NCI-H146 treated with DMSO at 0.1 percent for 48 hours (cell line): ENCODE results near the gene SNRNP25.
"Not testable (repeated sequence)": the region's sequence is repeated elsewhere in the genome, so short reads cannot be mapped to it uniquely, and the experiment has no call there.

ENCODE experiments used
- DNase-seq: peaks from one replicate; lab custom pipeline; 2025; ENCODE audit not compliant: unreplicated experiment; lab: John Stamatoyannopoulos, UW

SNRNP25 gene

GRCh38 chr16:41439-42068, 12.1 kb upstream of the SNRNP25 start:
- no peak for DNase-seq

- no peak for DNase-seq
Observed at GRCh38 chr16:42069-42457, 11.6 kb upstream of the SNRNP25 start.

- no peak for DNase-seq
Observed at GRCh38 chr16:42691-43090, 10.9 kb upstream of the SNRNP25 start.

GRCh38 chr16:43294-43693, 10.3 kb upstream of the SNRNP25 start:
- no peak for DNase-seq

- DNase-seq = no peak
Observed at GRCh38 chr16:44655-45054, 9.0 kb upstream of the SNRNP25 start.

GRCh38 chr16:45454-45853, 8.2 kb upstream of the SNRNP25 start:
- no peak for DNase-seq

GRCh38 chr16:46510-46909, 7.1 kb upstream of the SNRNP25 start:
- not testable (repeated sequence) for DNase-seq

- no peak for DNase-seq
Observed at GRCh38 chr16:47234-47633, 6.4 kb upstream of the SNRNP25 start.

- no peak for DNase-seq
Observed at GRCh38 chr16:50769-51591, 2.6 kb upstream of the SNRNP25 start.

GRCh38 chr16:54237-54581, 581 bp downstream of the SNRNP25 start:
- DNase-seq = no peak

GRCh38 chr16:55571-56136, 2.0 kb downstream of the SNRNP25 start:
- no peak for DNase-seq

- DNase-seq = no peak
Observed at GRCh38 chr16:56231-56927, 2.8 kb downstream of the SNRNP25 start.

- DNase-seq = no peak
Observed at GRCh38 chr16:57711-58110, 4.1 kb downstream of the SNRNP25 start.

- no peak for DNase-seq
Observed at GRCh38 chr16:58491-59439, 5.1 kb downstream of the SNRNP25 start.

GRCh38 chr16:59440-60059, 5.9 kb downstream of the SNRNP25 start:
- no peak for DNase-seq

GRCh38 chr16:60166-60565, 6.5 kb downstream of the SNRNP25 start:
- DNase-seq = no peak

- DNase-seq = no peak
Observed at GRCh38 chr16:60929-61878, 7.6 kb downstream of the SNRNP25 start.

- no peak for DNase-seq
Observed at GRCh38 chr16:61879-62281, 8.3 kb downstream of the SNRNP25 start.

- DNase-seq = no peak
Observed at GRCh38 chr16:62283-62967, 8.8 kb downstream of the SNRNP25 start.
